ENCODE data around the gene SAMD4B.

The SAMD4B gene

DNA sequence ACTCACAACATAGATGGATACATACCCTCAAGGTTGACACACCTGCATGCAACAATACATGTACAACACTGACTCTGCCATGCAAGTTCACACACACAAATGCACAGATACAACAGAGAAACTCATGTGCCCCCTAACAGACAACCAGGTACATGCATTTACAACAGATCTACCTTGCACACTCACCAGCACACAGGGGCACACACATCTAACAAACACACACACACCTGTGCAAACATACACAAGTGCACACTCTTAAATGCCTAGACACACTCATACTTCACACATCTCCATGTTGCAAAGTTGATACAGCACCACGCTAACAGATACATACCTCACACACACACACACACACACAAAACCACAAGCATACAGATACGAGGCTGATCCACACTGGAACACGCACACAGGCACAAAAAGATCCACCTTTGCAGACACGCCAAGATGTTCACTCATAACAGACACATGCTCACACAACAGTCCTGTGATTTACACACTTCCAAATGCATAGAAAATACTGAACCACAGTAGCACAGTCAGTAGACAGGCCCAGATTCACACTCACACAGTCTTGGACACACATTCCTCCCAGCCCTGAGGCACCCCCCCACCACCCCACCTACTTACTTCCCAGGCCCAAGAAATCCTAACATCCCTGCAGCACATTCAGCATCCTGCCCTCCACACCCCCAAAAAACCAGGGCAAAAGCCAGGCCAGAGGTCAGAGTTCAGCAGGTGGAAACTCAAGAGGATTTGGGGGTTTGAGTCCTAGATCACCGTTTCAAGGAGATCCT lies 22.9 kb upstream of the SAMD4B start:
- TF ChIP-seq, protein P1, sequence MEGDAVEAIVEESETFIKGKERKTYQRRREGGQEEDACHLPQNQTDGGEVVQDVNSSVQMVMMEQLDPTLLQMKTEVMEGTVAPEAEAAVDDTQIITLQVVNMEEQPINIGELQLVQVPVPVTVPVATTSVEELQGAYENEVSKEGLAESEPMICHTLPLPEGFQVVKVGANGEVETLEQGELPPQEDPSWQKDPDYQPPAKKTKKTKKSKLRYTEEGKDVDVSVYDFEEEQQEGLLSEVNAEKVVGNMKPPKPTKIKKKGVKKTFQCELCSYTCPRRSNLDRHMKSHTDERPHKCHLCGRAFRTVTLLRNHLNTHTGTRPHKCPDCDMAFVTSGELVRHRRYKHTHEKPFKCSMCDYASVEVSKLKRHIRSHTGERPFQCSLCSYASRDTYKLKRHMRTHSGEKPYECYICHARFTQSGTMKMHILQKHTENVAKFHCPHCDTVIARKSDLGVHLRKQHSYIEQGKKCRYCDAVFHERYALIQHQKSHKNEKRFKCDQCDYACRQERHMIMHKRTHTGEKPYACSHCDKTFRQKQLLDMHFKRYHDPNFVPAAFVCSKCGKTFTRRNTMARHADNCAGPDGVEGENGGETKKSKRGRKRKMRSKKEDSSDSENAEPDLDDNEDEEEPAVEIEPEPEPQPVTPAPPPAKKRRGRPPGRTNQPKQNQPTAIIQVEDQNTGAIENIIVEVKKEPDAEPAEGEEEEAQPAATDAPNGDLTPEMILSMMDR (IDR thresholded peaks at IDR 0.05; ENCODE audit: control insufficient read depth, insufficient read depth, low read depth, low read length, missing control alignments): no peak
- H3K4me3 ChIP-seq (ENCODE audit: control insufficient read depth, low read depth, low read length): no peak overlapping the region

DNA sequence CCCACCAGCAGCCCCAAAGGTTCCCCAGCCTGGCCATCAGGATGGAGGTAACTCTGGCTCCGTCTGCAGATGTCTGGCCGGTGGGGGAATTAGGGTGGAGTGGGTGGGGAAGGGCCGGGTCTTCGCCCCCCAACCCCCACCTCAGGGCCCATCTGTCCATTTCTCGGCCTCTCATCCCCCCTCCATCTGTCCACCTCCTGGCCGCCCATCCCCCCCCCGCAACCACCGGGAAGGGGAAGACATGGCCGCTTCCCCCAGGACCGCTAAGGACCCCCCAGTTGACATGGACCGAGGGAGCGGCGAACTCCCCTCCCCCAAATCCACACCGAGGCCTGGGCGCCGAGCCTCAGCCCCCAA lies 22.4 kb upstream of the SAMD4B start:
- peak overlapping the region; percentile 35 for H3K4me3 ChIP-seq (ENCODE audit: control insufficient read depth, low read depth, low read length)
- TF ChIP-seq, protein P1 (IDR thresholded peaks at IDR 0.05; ENCODE audit: control insufficient read depth, insufficient read depth, low read depth, low read length, missing control alignments): no peak
- DNase-seq (ENCODE audit: low read depth): no peak

More for the DNA sequence above, 22.9 kb upstream of the SAMD4B start:
- DNase-seq (ENCODE audit: low read depth): no peak

- TF ChIP-seq, protein P1 (IDR thresholded peaks at IDR 0.05; ENCODE audit: control insufficient read depth, insufficient read depth, low read depth, low read length, missing control alignments): no peak
- no peak for DNase-seq (ENCODE audit: low read depth)
- no peak overlapping the region for H3K4me3 ChIP-seq (ENCODE audit: control insufficient read depth, low read depth, low read length)
Measured at GRCh38 chr19:39321117-39321831, 20.9 kb upstream of the SAMD4B start.

DNA sequence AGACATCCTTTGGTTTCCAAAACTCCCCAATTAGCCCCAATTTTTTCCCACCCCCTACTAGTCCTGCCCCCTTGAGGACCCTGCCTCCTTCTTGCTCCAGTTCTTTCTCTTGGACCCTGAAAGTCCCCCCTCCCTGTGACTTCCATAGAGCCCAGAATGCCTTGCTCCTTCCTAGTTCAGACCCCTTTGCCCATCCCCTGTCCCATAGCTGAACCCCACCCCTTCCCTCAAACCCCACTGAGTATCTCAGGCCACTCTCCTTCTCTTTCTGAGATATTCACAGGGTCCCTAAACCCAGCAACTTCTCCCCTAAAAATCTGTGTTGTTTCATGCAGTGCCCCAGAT lies 20.4 kb upstream of the SAMD4B start:
- TF ChIP-seq, protein P1 (IDR thresholded peaks at IDR 0.05; ENCODE audit: control insufficient read depth, insufficient read depth, low read depth, low read length, missing control alignments): no peak
- no peak for DNase-seq (ENCODE audit: low read depth)
- H3K4me3 ChIP-seq (ENCODE audit: control insufficient read depth, low read depth, low read length): no peak overlapping the region

GRCh38 chr19:39324242-39324842 lies 17.9 kb upstream of the SAMD4B start:
- TF ChIP-seq, protein P1 (IDR thresholded peaks at IDR 0.05; ENCODE audit: control insufficient read depth, insufficient read depth, low read depth, low read length, missing control alignments): no peak
- no peak overlapping the region for H3K4me3 ChIP-seq (ENCODE audit: control insufficient read depth, low read depth, low read length)
- DNase-seq (ENCODE audit: low read depth): no peak

DNA sequence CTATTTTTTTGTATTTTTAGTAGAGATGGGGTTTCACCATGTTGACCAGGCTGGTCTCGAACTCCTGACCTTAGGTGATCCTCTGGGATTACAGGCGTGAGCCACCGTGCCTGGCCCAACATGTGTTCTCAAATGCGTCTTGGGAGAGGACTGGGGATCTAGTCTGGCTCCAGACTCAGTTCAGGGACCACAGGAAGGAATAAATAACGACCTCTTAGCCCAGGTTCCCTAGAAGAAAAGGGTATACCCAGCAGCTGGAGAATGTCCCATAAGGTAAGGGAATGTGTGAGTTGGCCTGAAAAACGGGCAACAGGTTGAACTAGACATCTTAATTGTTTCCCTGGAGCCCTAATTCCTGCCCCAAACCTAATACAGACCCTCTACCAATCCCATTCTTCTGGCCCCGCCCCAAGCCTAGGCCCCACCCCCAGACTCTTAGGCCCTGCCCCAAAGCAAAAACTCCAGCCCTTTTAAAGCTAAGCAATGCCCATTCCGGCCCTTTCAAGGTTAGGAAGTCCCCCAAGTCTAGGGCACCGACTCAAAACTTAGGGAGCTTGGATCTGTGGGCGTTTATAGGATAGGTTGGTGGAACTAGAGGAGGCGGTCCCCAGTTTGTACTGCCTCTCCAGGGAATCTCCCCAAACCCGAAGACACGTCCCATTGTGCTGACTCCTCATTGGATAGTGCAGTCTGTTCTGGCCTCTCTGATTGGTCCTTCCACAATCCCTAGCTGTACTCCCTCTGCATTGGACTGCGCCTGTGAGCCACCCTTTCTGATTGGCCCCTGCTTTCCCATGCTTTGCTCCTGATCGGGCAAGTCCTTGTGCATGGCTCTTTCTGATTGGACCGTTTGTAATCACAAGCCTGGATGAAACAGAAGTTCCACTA lies 16.2 kb upstream of the SAMD4B start:
- TF ChIP-seq, protein P1 (IDR thresholded peaks at IDR 0.05; ENCODE audit: control insufficient read depth, insufficient read depth, low read depth, low read length, missing control alignments): no peak

More for the DNA sequence above, 16.2 kb upstream of the SAMD4B start:
- no peak overlapping the region for H3K4me3 ChIP-seq (ENCODE audit: control insufficient read depth, low read depth, low read length)
- no peak for DNase-seq (ENCODE audit: low read depth)

Measured in AG09309 (cell line).